GM21367 (cell line): ENCODE data around the gene DOCK11.
"Not testable (repeated sequence)": the region's sequence is repeated elsewhere in the genome, so short reads cannot be mapped to it uniquely, and the experiment has no call there.

Experiments
- ATAC-seq: cut with Tn5 transposase; IDR thresholded peaks from one replicate; pipeline ENCODE4 v1.9.1; 2021; ENCODE audit not compliant: unreplicated experiment

Gene DOCK11

GRCh38 chrX:118685393-118685792 is 189.8 kb downstream of the DOCK11 start:
- no peak for ATAC-seq

GRCh38 chrX:118688935-118689334 is 193.3 kb downstream of the DOCK11 start:
- ATAC-seq: no peak

GRCh38 chrX:118693843-118694242 is 198.2 kb downstream of the DOCK11 start:
- ATAC-seq: no peak

- ATAC-seq: no peak
These were observed 199.0 kb downstream of the DOCK11 start for GRCh38 chrX:118694638-118695037.

GRCh38 chrX:118698516-118699170 is 203.0 kb downstream of the DOCK11 start:
- ATAC-seq: no peak

- ATAC-seq: no peak
These were observed 207.1 kb downstream of the DOCK11 start for GRCh38 chrX:118702741-118703140.

- no peak for ATAC-seq
These were observed 211.1 kb downstream of the DOCK11 start for GRCh38 chrX:118706681-118707080.

- no peak for ATAC-seq
These were observed 218.9 kb downstream of the DOCK11 start for GRCh38 chrX:118714521-118714920.

GRCh38 chrX:118715917-118716316 is 220.3 kb downstream of the DOCK11 start:
- ATAC-seq: not testable (repeated sequence)

- ATAC-seq: not testable (repeated sequence)
These were observed 221.2 kb downstream of the DOCK11 start for GRCh38 chrX:118716833-118717232.

- no peak for ATAC-seq
These were observed 222.2 kb downstream of the DOCK11 start for GRCh38 chrX:118717678-118718391.

GRCh38 chrX:118718737-118719136 is 223.1 kb downstream of the DOCK11 start:
- ATAC-seq: no peak

- ATAC-seq: no peak
These were observed 224.6 kb downstream of the DOCK11 start for GRCh38 chrX:118720058-118720707.

- ATAC-seq: no peak
These were observed 227.8 kb downstream of the DOCK11 start for GRCh38 chrX:118723376-118723775.

- ATAC-seq: no peak
These were observed 228.8 kb downstream of the DOCK11 start for GRCh38 chrX:118724365-118724764.

- no peak for ATAC-seq
These were observed 229.2 kb downstream of the DOCK11 start for GRCh38 chrX:118724775-118725174.

GRCh38 chrX:118726396-118726795 is 230.8 kb downstream of the DOCK11 start:
- ATAC-seq: no peak

GRCh38 chrX:118726887-118727685 is 231.5 kb downstream of the DOCK11 start, which contains the start of gene IL13RA1:
TSS of gene IL13RA1 (plus strand) at chrX:118727606. CDS start at chrX:118727639, 33 bp downstream.
- ATAC-seq: peak; percentile 66

- no peak for ATAC-seq
These were observed 232.2 kb downstream of the DOCK11 start for GRCh38 chrX:118727686-118728339.

GRCh38 chrX:118729042-118729652 is 233.5 kb downstream of the DOCK11 start:
- ATAC-seq: no peak
